PC-3 (cell line): ENCODE measurements around the gene TSPAN11. TPM values are rescaled to one million over a fixed set of nuclear protein-coding genes. Genes with fewer than 3 reads are reported as not detected.

ENCODE experiments used
- ATAC-seq: fragments of 200-7000 bp; cut with Tn5 transposase; 2 replicates; pipeline ENCODE4 v1.9.1; 2020; ENCODE audit warnings: mild to moderate bottlenecking, moderate library complexity
- BruUV-seq: library from RNA; stranded (reverse); fragments of 400-500 nt; replicated peaks from 2 replicates; lab custom pipeline; 2021; lab: Mats Ljungman, UMichigan
- CTCF ChIA-PET: fragments of 300-600 bp; sonication (Branson Sonifier 250); formaldehyde crosslinking; loops from one replicate; lab custom pipeline; 2022; ENCODE audit warnings: antibody characterized with exemption; lab: Charles Lee
- POLR2A ChIA-PET: fragments of 300-600 bp; sonication (Branson Sonifier 250); formaldehyde crosslinking; loops from one replicate; lab custom pipeline; 2022; ENCODE audit warnings: antibody characterized with exemption; ENCODE audit not compliant: unreplicated experiment; lab: Charles Lee
- DNase-seq: peaks from one replicate; pipeline ENCODE4 v3.0.0-alpha.2; 2015
- H2AFZ ChIP-seq: fragments of 300-600 bp; sonication (generic); 2 replicates; pipeline ENCODE4 v1.6.0; 2016; ENCODE audit warnings: antibody characterized with exemption, low read length
- H3F3A ChIP-seq: fragments of 300-600 bp; sonication (generic); one replicate; pipeline ENCODE4 v1.6.0; 2017; ENCODE audit warnings: antibody characterized with exemption, low read length, control low read depth, mild to moderate bottlenecking; ENCODE audit not compliant: unreplicated experiment
- H3K27ac ChIP-seq: fragments of 300-600 bp; sonication (generic); 2 replicates; pipeline ENCODE4 v1.5.1; 2016; ENCODE audit warnings: mild to moderate bottlenecking, low read length
- H3K27me3 ChIP-seq: fragments of 300-600 bp; sonication (generic); 2 replicates; pipeline ENCODE4 v1.6.1; 2016; ENCODE audit warnings: low read length, mixed read lengths
- H3K36me3 ChIP-seq: fragments of 300-600 bp; sonication (generic); 2 replicates; pipeline ENCODE4 v1.6.1; 2016; ENCODE audit warnings: low read depth, mixed run types, low read length, mixed read lengths
- H3K4me1 ChIP-seq: fragments of 300-600 bp; sonication (generic); 2 replicates; pipeline ENCODE4 v1.5.1; 2016; ENCODE audit warnings: low read length; ENCODE audit not compliant: insufficient read depth
- H3K4me2 ChIP-seq: fragments of 300-600 bp; sonication (generic); 2 replicates; pipeline ENCODE4 v1.6.0; 2016; ENCODE audit warnings: low read length
- H3K4me3 ChIP-seq: fragments of 300-600 bp; sonication (generic); 2 replicates; pipeline ENCODE4 v1.5.1; 2016; ENCODE audit warnings: mild to moderate bottlenecking, low read length, mixed read lengths
- H3K79me2 ChIP-seq: fragments of 300-600 bp; sonication (generic); 2 replicates; pipeline ENCODE4 v1.6.1; 2017; ENCODE audit warnings: low read length, mixed read lengths
- H3K9ac ChIP-seq: fragments of 300-600 bp; sonication (generic); 2 replicates; pipeline ENCODE4 v1.6.0; 2016; ENCODE audit warnings: mild to moderate bottlenecking, low read length
- H3K9me2 ChIP-seq: fragments of 300-600 bp; sonication (generic); replicated peaks from 2 replicates; pipeline ENCODE4 v1.6.1; 2016; ENCODE audit warnings: mixed run types, low read length, mixed read lengths
- H3K9me3 ChIP-seq: fragments of 300-600 bp; sonication (generic); 2 replicates; pipeline ENCODE4 v1.6.1; 2016; ENCODE audit warnings: low read length, mixed read lengths
- H4K20me1 ChIP-seq: fragments of 300-600 bp; sonication (generic); 2 replicates; pipeline ENCODE4 v1.6.1; 2016; ENCODE audit warnings: low read length, mixed read lengths
- CTCF ChIP-seq: fragments of 300-600 bp; sonication (generic); conservative IDR thresholded peaks from 2 replicates; pipeline ENCODE4 v1.5.1; 2017; ENCODE audit warnings: antibody characterized with exemption, low read depth, mild to moderate bottlenecking, low read length
- EZH2 ChIP-seq: fragments of 300-600 bp; sonication (generic); IDR thresholded peaks from one replicate; pipeline ENCODE4 v1.6.1; 2017; ENCODE audit warnings: antibody characterized with exemption, mild to moderate bottlenecking, low read length; ENCODE audit not compliant: unreplicated experiment
- EZH2phosphoT487 ChIP-seq: fragments of 300-600 bp; sonication (generic); IDR thresholded peaks from 2 replicates; pipeline ENCODE4 v1.6.1; 2018; ENCODE audit warnings: mild to moderate bottlenecking, antibody characterized with exemption, low read length, borderline replicate concordance
- intact Hi-C: fragments of 100-400 bp; cut with micrococcal nuclease; formaldehyde crosslinking; loops from 2 replicates; pipeline ENCODE4 v1.9.0; 2023
- total RNA-seq: library from RNA; depleted of rRNA; stranded (reverse); fragments of >200 nt; gene quantifications from 2 replicates; pipeline ENCODE4 v1.2.3, GENCODE V29; 2014

TSPAN11 gene
- total RNA-seq, 1 experiment from 2014 or later: not detected

GRCh38 chr12:30968211-30968610 lies 41.7 kb downstream of the TSPAN11 start:
- Histone ChIP-seq H3K36me3 (no peaks in the 10 kb centered on the region), H3K27me3 (no peaks in the 10 kb centered on the region), H3K9me2 (no peaks in the 10 kb centered on the region), H4K20me1 (no peaks in the 10 kb centered on the region), H2AFZ (no peak overlapping the region), H3K4me3 (no peak overlapping the region), H3K4me1 (peaks cover 12% of the 10 kb centered on the region), H3K4me2 (no peak overlapping the region), H3K79me2 (no peaks in the 10 kb centered on the region), H3K9ac (no peak overlapping the region), H3K9me3 (no peaks in the 10 kb centered on the region), H3K27ac (no peak overlapping the region), H3F3A (no peaks in the 10 kb centered on the region)
- no TSS peak for BruUV-seq
- CTCF ChIA-PET: no interaction called here
- DNase-seq (no peak), ATAC-seq (no peak)
- POLR2A ChIA-PET: no interaction called here
- intact Hi-C loops: loop anchor here (5.0 kb wide), 1 partner anchor 116 kb away; no protein-coding TSS in a partner anchor
- TF ChIP-seq EZH2 (no peak), EZH2phosphoT487 (no peak), CTCF (no peak)

- Histone ChIP-seq H3K36me3 (no peaks in the 10 kb centered on the region), H3K27ac (no peak overlapping the region), H3K79me2 (no peaks in the 10 kb centered on the region), H3K9me2 (no peaks in the 10 kb centered on the region), H3K9ac (no peak overlapping the region), H2AFZ (no peak overlapping the region), H3K4me3 (no peak overlapping the region), H3K9me3 (no peaks in the 10 kb centered on the region), H3F3A (no peaks in the 10 kb centered on the region), H3K4me1 (peaks cover 12% of the 10 kb centered on the region), H3K27me3 (no peaks in the 10 kb centered on the region), H4K20me1 (no peaks in the 10 kb centered on the region), H3K4me2 (no peak overlapping the region)
- TF ChIP-seq EZH2phosphoT487 (no peak), CTCF (no peak), EZH2 (no peak)
- ATAC-seq: no peak
- intact Hi-C loops: loop anchor here (5.0 kb wide), 1 partner anchor 117 kb away; no protein-coding TSS in a partner anchor
- ChIA-PET CTCF (no interaction called here), POLR2A (no interaction called here)
- no TSS peak for BruUV-seq
- no peak for DNase-seq
These were observed 42.5 kb downstream of the TSPAN11 start for GRCh38 chr12:30969006-30969405.

- TF ChIP-seq EZH2: no peak
- TF ChIP-seq EZH2phosphoT487: no peak
- TF ChIP-seq CTCF: no peak
- POLR2A ChIA-PET: no interaction called here
These were observed 43.3 kb downstream of the TSPAN11 start for GRCh38 chr12:30969606-30970395.

More at GRCh38 chr12:30969606-30970395, 43.3 kb downstream of the TSPAN11 start:
- no peak overlapping the region for H3K27ac ChIP-seq
- H3K9ac ChIP-seq: no peak overlapping the region
- no peaks in the 10 kb centered on the region for H3K9me2 ChIP-seq
- no peaks in the 10 kb centered on the region for H3K27me3 ChIP-seq
- no peaks in the 10 kb centered on the region for H4K20me1 ChIP-seq
- CTCF ChIA-PET: no interaction called here
- DNase-seq (no peak), ATAC-seq (no peak)
- H2AFZ ChIP-seq: no peak overlapping the region
- intact Hi-C loops: loop anchor here (5.0 kb wide), 1 partner anchor 118 kb away; no protein-coding TSS in a partner anchor
- no peaks in the 10 kb centered on the region for H3K36me3 ChIP-seq
- H3K9me3 ChIP-seq: no peaks in the 10 kb centered on the region
- no peaks in the 10 kb centered on the region for H3K79me2 ChIP-seq
- no peaks in the 10 kb centered on the region for H3F3A ChIP-seq
- BruUV-seq: no TSS peak
- H3K4me1 ChIP-seq: peaks cover 12% of the 10 kb centered on the region
- no peak overlapping the region for H3K4me3 ChIP-seq
- H3K4me2 ChIP-seq: no peak overlapping the region
